HFFc6 (cell line): Measurements from ENCODE around the gene DHX35. TPM values are rescaled to one million over a fixed set of nuclear protein-coding genes. Genes with fewer than 3 reads are reported as not detected.
"Not testable (repeated sequence)": the region's sequence is repeated elsewhere in the genome, so short reads cannot be mapped to it uniquely, and the experiment has no call there.

Experiments used
- DNase-seq: peaks from one replicate; pipeline ENCODE4 v3.0.0-alpha.2; 2018
- H3K27ac Mint-ChIP-seq: 2 replicates; pipeline ENCODE4 v1.8.0; 2020; ENCODE audit warnings: mild to moderate bottlenecking, mixed read lengths
- H3K27me3 Mint-ChIP-seq: 2 replicates; pipeline ENCODE4 v1.8.0; 2021; ENCODE audit warnings: mild to moderate bottlenecking, moderate library complexity, mixed read lengths; ENCODE audit not compliant: insufficient read depth
- H3K36me3 Mint-ChIP-seq: 2 replicates; pipeline ENCODE4 v1.8.0; 2021; ENCODE audit warnings: low read depth, mixed read lengths
- H3K4me1 Mint-ChIP-seq: 2 replicates; pipeline ENCODE4 v1.8.0; 2020; ENCODE audit warnings: low read depth, mixed read lengths
- H3K4me3 Mint-ChIP-seq: 2 replicates; pipeline ENCODE4 v1.8.0; 2020; ENCODE audit warnings: mild to moderate bottlenecking, moderate library complexity, mixed read lengths
- H3K9me3 Mint-ChIP-seq: 2 replicates; pipeline ENCODE4 v1.8.0; 2020; ENCODE audit warnings: mild to moderate bottlenecking, mixed read lengths
- total RNA-seq, 6 experiments: library from RNA; stranded (reverse); fragmentation: NEBNext Ultra II Directional; extraction: Animal tissue kit (Norgen Biotek cat#: 25700); gene quantifications; 2 replicates in 1 of 6; 3 replicates in 5 of 6; pipeline ENCODE4 v1.2.3, GENCODE V29; 2021
- TF ChIP-seq, protein P1 (sequence below): fragments of 200-600 bp; sonication (generic); IDR thresholded peaks from 2 replicates; pipeline ENCODE4 v1.5.0; 2021; ENCODE audit warnings: antibody characterized with exemption, mild to moderate bottlenecking

Gene DHX35
- total RNA-seq, 6 experiments from 2014 or later = 5.7 to 7.6 (median 6.8) TPM

DNA sequence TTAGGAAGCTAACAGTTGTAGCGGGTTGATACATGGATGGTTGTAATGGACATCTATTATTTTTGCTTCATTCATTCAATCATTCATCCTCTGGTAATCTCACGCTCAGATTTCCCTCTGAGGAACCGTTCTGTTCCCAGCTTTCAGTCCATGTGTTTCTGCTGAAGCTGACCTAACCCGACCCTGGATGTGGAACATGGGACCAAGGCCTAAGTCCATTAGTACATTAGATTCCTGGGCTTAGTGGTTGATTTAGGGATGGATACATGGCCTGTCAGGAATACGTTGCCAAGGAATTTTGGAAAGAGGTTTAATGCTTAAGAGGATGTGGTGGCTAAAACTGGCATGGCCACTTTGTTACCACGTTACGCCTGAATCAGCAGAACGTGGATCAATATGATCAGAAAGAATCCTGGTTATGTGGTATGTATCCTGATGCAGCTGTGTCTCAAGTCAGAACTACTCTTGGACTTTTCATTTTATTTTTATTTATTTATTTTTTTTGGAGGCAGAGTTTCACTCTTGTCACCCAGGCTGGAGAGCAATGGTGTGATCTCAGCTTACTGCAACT lies 4.1 kb upstream of the DHX35 start:
- Mint-ChIP-seq H3K27me3 (no peaks in the 10 kb centered on the region; the same call in 1 of the 2 replicates), H3K36me3 (peaks cover 7% of the 10 kb centered on the region), H3K4me3 (no peak overlapping the region), H3K9me3 (no peaks in the 10 kb centered on the region), H3K27ac (no peak overlapping the region), H3K4me1 (peaks cover 14% of the 10 kb centered on the region)
- no peak for DNase-seq
- TF ChIP-seq, protein P1, sequence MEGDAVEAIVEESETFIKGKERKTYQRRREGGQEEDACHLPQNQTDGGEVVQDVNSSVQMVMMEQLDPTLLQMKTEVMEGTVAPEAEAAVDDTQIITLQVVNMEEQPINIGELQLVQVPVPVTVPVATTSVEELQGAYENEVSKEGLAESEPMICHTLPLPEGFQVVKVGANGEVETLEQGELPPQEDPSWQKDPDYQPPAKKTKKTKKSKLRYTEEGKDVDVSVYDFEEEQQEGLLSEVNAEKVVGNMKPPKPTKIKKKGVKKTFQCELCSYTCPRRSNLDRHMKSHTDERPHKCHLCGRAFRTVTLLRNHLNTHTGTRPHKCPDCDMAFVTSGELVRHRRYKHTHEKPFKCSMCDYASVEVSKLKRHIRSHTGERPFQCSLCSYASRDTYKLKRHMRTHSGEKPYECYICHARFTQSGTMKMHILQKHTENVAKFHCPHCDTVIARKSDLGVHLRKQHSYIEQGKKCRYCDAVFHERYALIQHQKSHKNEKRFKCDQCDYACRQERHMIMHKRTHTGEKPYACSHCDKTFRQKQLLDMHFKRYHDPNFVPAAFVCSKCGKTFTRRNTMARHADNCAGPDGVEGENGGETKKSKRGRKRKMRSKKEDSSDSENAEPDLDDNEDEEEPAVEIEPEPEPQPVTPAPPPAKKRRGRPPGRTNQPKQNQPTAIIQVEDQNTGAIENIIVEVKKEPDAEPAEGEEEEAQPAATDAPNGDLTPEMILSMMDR = no peak

DNA sequence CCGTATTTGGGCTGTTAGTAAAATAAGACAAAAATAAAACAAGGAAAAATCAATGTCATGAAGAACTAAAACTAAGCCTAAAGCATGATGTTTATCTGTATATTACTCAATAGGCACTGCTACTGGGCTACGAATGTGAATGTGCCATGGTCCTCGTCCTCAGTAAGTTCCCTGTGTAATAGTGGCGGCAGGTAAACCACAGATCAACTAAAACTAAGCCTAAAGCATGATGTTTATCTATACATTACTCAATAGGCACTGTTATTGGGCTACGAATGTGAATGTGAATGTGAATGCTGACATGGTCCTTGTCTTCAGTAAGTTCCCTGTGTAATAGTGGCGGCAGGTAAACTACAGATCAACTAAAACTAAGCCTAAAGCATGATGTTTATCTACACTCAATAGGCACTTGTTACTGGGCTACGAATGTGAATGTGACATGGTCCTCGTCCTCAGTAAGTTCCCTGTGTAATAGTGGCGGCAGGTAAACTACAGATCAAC lies 1.9 kb upstream of the DHX35 start:
- not testable (repeated sequence) for H3K27ac Mint-ChIP-seq, DNase-seq, H3K36me3 Mint-ChIP-seq, H3K9me3 Mint-ChIP-seq, H3K27me3 Mint-ChIP-seq, H3K4me3 Mint-ChIP-seq
- H3K4me1 Mint-ChIP-seq = peaks cover 27% of the 10 kb centered on the region

DNA sequence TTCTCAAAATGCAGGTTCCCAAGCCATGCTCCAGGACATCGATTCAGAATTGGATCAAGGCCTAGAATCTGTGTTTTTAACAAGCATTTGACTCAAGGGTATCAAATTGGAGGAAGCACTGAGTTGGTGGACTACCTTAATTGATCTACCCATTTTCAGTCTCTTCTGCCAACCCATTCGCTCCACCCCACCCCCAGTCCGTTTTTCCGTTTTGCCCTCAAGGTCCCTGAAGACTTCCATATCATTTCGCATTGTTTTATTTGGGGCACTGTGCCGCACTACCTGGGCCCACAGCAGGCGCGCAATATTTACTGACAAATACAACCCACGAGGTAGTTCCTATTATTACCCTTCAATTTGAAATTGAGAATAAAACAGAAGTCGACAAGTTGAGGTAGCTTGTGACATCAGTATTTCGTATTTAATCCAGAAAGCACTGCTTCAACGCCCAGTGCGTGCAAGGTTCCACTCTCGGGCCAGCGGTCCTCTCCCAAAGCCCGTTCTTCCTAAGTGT lies 557 bp upstream of the DHX35 start:
- no peaks in the 10 kb centered on the region; the same call in 1 of the 2 replicates for H3K27me3 Mint-ChIP-seq
- H3K36me3 Mint-ChIP-seq = peaks cover 16% of the 10 kb centered on the region
- DNase-seq = no peak

DNA sequence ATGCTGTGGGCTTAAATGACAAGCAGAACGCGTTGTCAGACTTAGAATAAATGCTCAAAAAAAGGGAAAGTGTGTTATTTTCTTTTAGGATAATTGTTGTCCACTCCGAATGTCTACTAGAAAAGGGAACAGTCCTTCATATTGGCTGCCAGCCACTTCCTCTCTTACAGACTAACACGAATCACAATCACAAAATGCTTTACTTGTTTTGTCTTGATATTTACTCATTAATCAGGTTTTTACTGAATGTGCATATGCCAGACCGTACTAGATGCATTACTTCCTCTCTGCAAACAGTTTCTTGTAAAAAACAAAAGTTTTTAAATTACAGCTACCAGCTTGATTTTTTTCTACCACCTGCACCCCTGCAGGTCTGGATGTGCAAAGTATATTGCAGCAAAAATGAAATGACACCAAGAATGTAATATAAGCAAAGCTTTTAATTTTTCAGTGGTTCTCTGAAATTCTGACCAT lies 821 bp downstream of the DHX35 start:
- Mint-ChIP-seq H3K9me3 (no peaks in the 10 kb centered on the region), H3K27me3 (no peaks in the 10 kb centered on the region; the same call in 1 of the 2 replicates), H3K27ac (peak overlapping the region; percentile 94), H3K4me1 (peaks cover 37% of the 10 kb centered on the region), H3K36me3 (peaks cover 16% of the 10 kb centered on the region), H3K4me3 (peak overlapping the region; percentile 98)
- DNase-seq = no peak
- TF ChIP-seq, protein P1 = no peak; the same call in 1 of the 2 replicates

More for the DNA sequence above, 557 bp upstream of the DHX35 start:
- TF ChIP-seq, protein P1 = no peak
- peaks cover 32% of the 10 kb centered on the region for H3K4me1 Mint-ChIP-seq
- H3K4me3 Mint-ChIP-seq = peak overlapping the region; percentile 98
- H3K9me3 Mint-ChIP-seq = no peaks in the 10 kb centered on the region
- peak overlapping the region; percentile 94 for H3K27ac Mint-ChIP-seq

DNA sequence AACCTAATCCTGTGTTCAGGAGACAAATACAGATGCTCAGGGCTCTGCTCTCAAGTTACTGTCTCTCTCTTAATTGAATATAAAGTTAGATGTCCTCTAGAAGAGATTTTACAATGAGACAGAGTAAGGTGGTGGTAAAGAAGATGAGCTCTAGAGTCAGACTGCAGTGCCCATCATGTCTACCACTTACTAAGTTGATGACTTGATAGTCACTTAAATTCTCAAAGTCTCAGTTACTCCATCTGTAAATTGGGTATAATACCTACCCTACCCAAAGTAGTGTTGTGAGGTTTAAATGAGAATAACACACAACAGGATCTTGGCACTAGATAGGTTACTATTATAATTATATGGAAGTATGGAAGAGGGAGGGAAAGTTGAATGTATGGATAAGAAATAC lies 1.6 kb downstream of the DHX35 start:
- H3K9me3 Mint-ChIP-seq = no peaks in the 10 kb centered on the region
- H3K36me3 Mint-ChIP-seq = peaks cover 16% of the 10 kb centered on the region
- H3K4me1 Mint-ChIP-seq = peaks cover 39% of the 10 kb centered on the region
- TF ChIP-seq, protein P1 = no peak
- no peak overlapping the region; the same call in 1 of the 2 replicates for H3K4me3 Mint-ChIP-seq
- peak overlapping the region; percentile 45; the same call in 1 of the 2 replicates for H3K27ac Mint-ChIP-seq
- no peak for DNase-seq
- no peaks in the 10 kb centered on the region; the same call in 1 of the 2 replicates for H3K27me3 Mint-ChIP-seq

DNA sequence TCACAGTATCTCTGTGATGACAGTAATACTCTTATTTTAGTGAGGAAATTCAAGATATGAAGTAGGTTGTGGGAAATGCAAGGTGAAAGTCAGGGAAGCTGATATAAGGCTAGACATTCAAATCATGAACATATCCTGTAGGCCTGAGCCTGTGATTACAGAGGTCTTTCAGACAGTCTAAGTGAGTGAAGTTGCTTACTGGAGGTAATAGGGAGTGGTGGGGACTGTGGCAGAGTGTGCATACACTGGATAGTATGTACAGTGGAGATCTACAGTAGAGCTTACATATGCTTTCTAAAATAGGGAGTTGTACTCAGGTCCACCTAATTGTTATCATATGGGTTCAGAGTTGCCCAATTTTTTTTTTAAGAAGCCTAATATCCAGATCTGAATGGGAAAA lies 3.1 kb downstream of the DHX35 start:
- H3K27me3 Mint-ChIP-seq = no peaks in the 10 kb centered on the region; the same call in 1 of the 2 replicates
- H3K4me3 Mint-ChIP-seq = no peak overlapping the region
- no peak overlapping the region for H3K27ac Mint-ChIP-seq
- no peak for DNase-seq
- peaks cover 54% of the 10 kb centered on the region for H3K4me1 Mint-ChIP-seq
- no peaks in the 10 kb centered on the region for H3K9me3 Mint-ChIP-seq
- TF ChIP-seq, protein P1 = no peak
- peaks cover 19% of the 10 kb centered on the region for H3K36me3 Mint-ChIP-seq
